Prostate gland (tissue), 2 donors: ENCODE measurements around the gene LDAH. TPM values are rescaled to one million over a fixed set of nuclear protein-coding genes. Genes with fewer than 3 reads are reported as not detected.

Source experiments
- DNase-seq: peaks from one replicate; pipeline ENCODE4 v3.0.0-alpha.2; 2019; ENCODE audit warnings: low spot score
- H3K27ac ChIP-seq, 2 donors: fragments of 200-600 bp; sonication (generic); 2 replicates each; pipeline ENCODE4 v1.5.1; 2017 to 2019
- H3K27me3 ChIP-seq: fragments of 200-600 bp; sonication (generic); replicated peaks from 2 replicates; pipeline ENCODE4 v1.5.1; 2019; ENCODE audit not compliant: insufficient read depth
- H3K36me3 ChIP-seq, 2 donors: fragments of 200-600 bp; sonication (generic); 1 replicate in 1 of 2; 2 replicates in 1 of 2; pipeline versions ENCODE4 v1.5.1 to v1.8.1; 2017 to 2019
- H3K4me1 ChIP-seq: fragments of 200-600 bp; sonication (generic); replicated peaks from 2 replicates; pipeline ENCODE4 v1.5.1; 2019
- H3K4me3 ChIP-seq, 2 donors: fragments of 200-600 bp; sonication (generic); 2 replicates each; pipeline ENCODE4 v1.5.1; 2017 to 2019
- H3K9me3 ChIP-seq: fragments of 200-600 bp; sonication (generic); 2 replicates; pipeline ENCODE4 v1.5.1; 2017
- POLR2A ChIP-seq: fragments of 450-650 bp; IDR thresholded peaks from one replicate; pipeline ENCODE4 v1.6.1; 2016; ENCODE audit warnings: antibody characterized with exemption, mild to moderate bottlenecking
- POLR2AphosphoS5 ChIP-seq: sonication (generic); formaldehyde crosslinking; IDR thresholded peaks from one replicate; pipeline ENCODE4 v1.6.1; 2017; ENCODE audit warnings: antibody characterized with exemption
- WGBS: methylation state at CpG from one replicate; pipeline ENCODE4 v1.1.5; 2018; 5-methylcytosine and 5-hydroxymethylcytosine counted together
- intact Hi-C: fragments of 100-400 bp; cut with DNase I; formaldehyde crosslinking; loops from one replicate; pipeline ENCODE4 v1.14.2; 2022
- total RNA-seq, 2 donors: library from RNA; depleted of rRNA; stranded (reverse); fragments of >200 nt; gene quantifications; one replicate each; pipeline ENCODE4 v1.1.0, GENCODE V29; 2016
- TF ChIP-seq, protein P1 (sequence below), 4 experiments: fragments of 200-600 bp in 2 of 4; fragments of 450-650 bp in 2 of 4; sonication (generic) in 2 of 4; IDR thresholded peaks; 1 replicate in 3 of 4; 2 replicates in 1 of 4; pipeline ENCODE4 v1.5.1; 2016 to 2019; ENCODE audit warnings: antibody characterized with exemption in 4 of 4, mild to moderate bottlenecking in 2 of 4, moderate library complexity in 2 of 4

Gene LDAH
- total RNA-seq, 2 donors from 2014 or later, result 6.6 to 17.3 TPM

DNA sequence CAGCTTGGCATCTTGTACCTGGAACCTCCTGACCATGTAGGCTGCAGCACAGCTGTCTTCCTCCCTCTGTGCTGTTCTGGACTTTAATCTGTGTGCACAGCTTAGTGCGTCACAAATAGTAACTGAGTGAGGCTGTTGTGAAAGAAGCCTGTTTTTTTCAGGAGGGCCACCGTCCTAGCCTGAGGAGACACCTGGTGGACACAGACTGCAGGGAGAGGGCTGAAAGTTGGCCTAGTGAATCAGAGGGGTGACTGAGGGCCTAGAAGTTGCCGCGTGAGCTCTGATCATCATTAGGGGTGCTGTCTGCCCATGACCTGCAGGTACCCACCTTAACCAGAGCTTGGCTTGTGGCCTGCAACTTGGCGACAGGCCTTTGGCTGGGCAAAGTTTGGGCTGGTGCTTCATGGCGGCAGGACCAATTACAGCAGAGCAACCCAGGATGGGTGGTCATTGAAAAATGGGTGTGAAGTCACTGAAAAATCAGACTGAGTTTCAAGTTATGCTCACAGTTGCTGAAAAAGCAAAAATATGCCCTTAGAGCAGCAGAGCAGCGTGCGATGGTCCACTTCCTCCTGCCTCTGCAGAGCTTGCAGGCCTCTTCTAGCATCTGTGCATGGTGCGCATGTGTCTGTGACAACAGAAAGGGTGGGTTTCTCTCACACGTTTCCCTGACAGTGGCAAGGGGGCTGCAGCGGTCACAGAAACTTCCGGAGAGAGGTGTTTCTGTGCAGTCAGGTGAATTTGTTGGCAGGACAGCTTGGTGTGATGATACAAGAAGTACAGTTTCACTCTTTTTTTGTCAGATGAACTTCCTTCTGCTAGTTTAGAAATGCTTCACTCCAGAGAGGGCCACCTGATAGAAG lies 146.3 kb downstream of the LDAH start:
- peak overlapping the region in 1 of 2 donors; percentile 49 for H3K27ac ChIP-seq
- H3K4me1 ChIP-seq, result no peaks in the 10 kb centered on the region
- intact Hi-C loops, result no loop called here
- H3K4me3 ChIP-seq, result no peak overlapping the region
- DNase-seq, result no peak
- 82% methylated on average over 12 of the region's 12 CpGs for WGBS
- no peaks in the 10 kb centered on the region for H3K27me3 ChIP-seq
- H3K9me3 ChIP-seq, result no peaks in the 10 kb centered on the region
- no peaks in the 10 kb centered on the region for H3K36me3 ChIP-seq
- TF ChIP-seq, protein P1, sequence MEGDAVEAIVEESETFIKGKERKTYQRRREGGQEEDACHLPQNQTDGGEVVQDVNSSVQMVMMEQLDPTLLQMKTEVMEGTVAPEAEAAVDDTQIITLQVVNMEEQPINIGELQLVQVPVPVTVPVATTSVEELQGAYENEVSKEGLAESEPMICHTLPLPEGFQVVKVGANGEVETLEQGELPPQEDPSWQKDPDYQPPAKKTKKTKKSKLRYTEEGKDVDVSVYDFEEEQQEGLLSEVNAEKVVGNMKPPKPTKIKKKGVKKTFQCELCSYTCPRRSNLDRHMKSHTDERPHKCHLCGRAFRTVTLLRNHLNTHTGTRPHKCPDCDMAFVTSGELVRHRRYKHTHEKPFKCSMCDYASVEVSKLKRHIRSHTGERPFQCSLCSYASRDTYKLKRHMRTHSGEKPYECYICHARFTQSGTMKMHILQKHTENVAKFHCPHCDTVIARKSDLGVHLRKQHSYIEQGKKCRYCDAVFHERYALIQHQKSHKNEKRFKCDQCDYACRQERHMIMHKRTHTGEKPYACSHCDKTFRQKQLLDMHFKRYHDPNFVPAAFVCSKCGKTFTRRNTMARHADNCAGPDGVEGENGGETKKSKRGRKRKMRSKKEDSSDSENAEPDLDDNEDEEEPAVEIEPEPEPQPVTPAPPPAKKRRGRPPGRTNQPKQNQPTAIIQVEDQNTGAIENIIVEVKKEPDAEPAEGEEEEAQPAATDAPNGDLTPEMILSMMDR (IDR thresholded peaks at IDR 0.05), result peak in 2 of 4 experiments; percentile 8 to 23
- no peak for TF ChIP-seq POLR2A
- peak; percentile 12 for TF ChIP-seq POLR2AphosphoS5

- WGBS, result 37% methylated on average over 5 of the region's 6 CpGs
- H3K4me3 ChIP-seq, result no peak overlapping the region
- no peaks in the 10 kb centered on the region for H3K9me3 ChIP-seq
- no peaks in the 10 kb centered on the region for H3K27me3 ChIP-seq
- no peaks in the 10 kb centered on the region for H3K4me1 ChIP-seq
- DNase-seq, result no peak
- H3K36me3 ChIP-seq, result no peaks in the 10 kb centered on the region
- H3K27ac ChIP-seq, result peak overlapping the region; percentile 0 to 49
- no peak for TF ChIP-seq POLR2AphosphoS5
- TF ChIP-seq, protein P1 (IDR thresholded peaks at IDR 0.05), result no peak
- no peak for TF ChIP-seq POLR2A
- intact Hi-C loops, result no loop called here
Measured at GRCh38 chr2:20675701-20676352, 147.1 kb downstream of the LDAH start.

GRCh38 chr2:20674974-20675679 lies 147.8 kb downstream of the LDAH start:
- 46% methylated on average over 16 of the region's 16 CpGs for WGBS
- H3K27me3 ChIP-seq, result peaks cover 5% of the 10 kb centered on the region
- H3K9me3 ChIP-seq, result no peaks in the 10 kb centered on the region
- H3K36me3 ChIP-seq, result no peaks in the 10 kb centered on the region
- peak overlapping the region; percentile 0 to 49 for H3K27ac ChIP-seq
- peak; percentile 4 for TF ChIP-seq POLR2AphosphoS5
- TF ChIP-seq, protein P1 (IDR thresholded peaks at IDR 0.05), result no peak
- no peak for DNase-seq
- no peak overlapping the region for H3K4me3 ChIP-seq
- no peaks in the 10 kb centered on the region for H3K4me1 ChIP-seq
- intact Hi-C loops, result no loop called here

DNA sequence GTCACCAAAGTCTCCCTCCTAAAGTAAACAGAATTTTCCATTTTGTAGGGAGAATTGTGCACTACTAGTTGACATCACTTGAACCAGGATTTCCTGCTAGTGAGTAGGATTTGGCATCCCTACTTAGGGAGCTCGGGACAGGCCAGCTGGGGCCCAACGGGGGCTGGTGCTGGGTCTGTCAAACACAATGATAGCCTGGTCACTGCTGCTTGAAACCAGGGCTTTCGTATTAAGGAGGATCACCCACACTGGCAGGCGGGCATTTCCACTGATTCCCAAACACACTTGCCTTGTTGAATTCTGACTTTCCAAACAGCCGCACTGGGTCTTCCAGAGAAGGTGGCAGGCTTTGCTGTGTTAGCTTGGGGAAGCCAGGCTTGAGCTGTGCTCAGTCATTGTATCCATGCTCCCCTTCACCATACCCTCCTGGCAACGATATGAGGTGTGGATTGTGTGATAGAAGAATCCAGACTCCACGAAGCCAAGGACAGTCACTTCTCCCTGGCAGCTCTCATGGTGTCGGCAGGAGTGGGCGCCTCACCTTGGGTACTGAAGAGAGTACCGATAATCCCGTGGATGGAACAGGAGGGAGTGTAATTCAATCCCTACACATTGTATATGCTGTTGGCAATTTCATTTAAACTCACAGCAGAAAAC lies 148.5 kb downstream of the LDAH start:
- Histone ChIP-seq H3K36me3 (no peaks in the 10 kb centered on the region), H3K4me1 (no peaks in the 10 kb centered on the region), H3K4me3 (no peak overlapping the region), H3K27me3 (peaks cover 7% of the 10 kb centered on the region), H3K9me3 (no peaks in the 10 kb centered on the region), H3K27ac (peak overlapping the region in 1 of 2 donors; percentile 49)
- no peak for DNase-seq
- intact Hi-C loops, result no loop called here
- TF ChIP-seq POLR2A (no peak), POLR2AphosphoS5 (no peak)
- TF ChIP-seq, protein P1 (IDR thresholded peaks at IDR 0.05), result no peak
- 62% methylated on average over 10 of the region's 11 CpGs for WGBS
